HCT116 (cell line): ENCODE data around the gene DPP10. TPM values are rescaled to one million over a fixed set of nuclear protein-coding genes. Genes with fewer than 3 reads are reported as not detected.

ENCODE experiments used
- ATAC-seq: fragments of 200-7000 bp; cut with Tn5 transposase; 2 replicates; pipeline ENCODE4 v1.9.1; 2020; ENCODE audit warnings: mild to moderate bottlenecking, moderate library complexity
- BruUV-seq: library from RNA; stranded (reverse); fragments of 400-500 nt; replicated peaks from 2 replicates; lab custom pipeline; 2021; lab: Mats Ljungman, UMichigan
- CTCF ChIA-PET: fragments of 300-600 bp; sonication (Branson Sonifier 250); formaldehyde crosslinking; loops from one replicate; lab custom pipeline; 2021; ENCODE audit warnings: antibody characterized with exemption; lab: Charles Lee
- POLR2A ChIA-PET: fragments of 300-600, 350-600 bp; sonication (Branson Sonifier 250); formaldehyde crosslinking; loops from one replicate; lab custom pipeline; 2021; ENCODE audit warnings: antibody characterized with exemption; lab: Charles Lee
- RAD21 ChIA-PET, 2 experiments: fragments of 300-600 bp; sonication (Branson Sonifier 250); formaldehyde crosslinking; loops; one replicate each; lab custom pipeline; 2023; ENCODE audit warnings: low total read pairs in 2 of 2; ENCODE audit not compliant: uncharacterized antibody in 2 of 2, unreplicated experiment in 2 of 2, low non-redundant PET in 1 of 2; lab: Charles Lee
- DNase-seq: peaks from one replicate; pipeline ENCODE4 v3.0.0-alpha.2; 2010; ENCODE audit warnings: low read depth, low spot score
- H2AFZ ChIP-seq: fragments of 200-600 bp; shearing (Covaris generic), sonication (generic); 2 replicates; pipeline ENCODE4 v1.6.1; 2017; ENCODE audit warnings: low read depth, mixed run types, mixed read lengths, antibody characterized with exemption, low read length; ENCODE audit not compliant: poor library complexity, severe bottlenecking
- H3K27ac ChIP-seq: 2 replicates; pipeline ENCODE4 v1.5.1; 2012; ENCODE audit warnings: low read depth, low read length
- H3K27me3 ChIP-seq: fragments of 200-600 bp; sonication (generic); 2 replicates; pipeline ENCODE4 v1.6.1; 2016; ENCODE audit warnings: mixed run types, low read length, mixed read lengths; ENCODE audit not compliant: insufficient read depth
- H3K36me3 ChIP-seq, 2 experiments: fragments of 200-500 bp in 1 of 2; fragments of 200-600 bp in 1 of 2; sonication (Bioruptor generic) in 1 of 2; sonication (generic) in 1 of 2; 2 replicates each; pipeline versions ENCODE4 v1.5.1 to v1.6.1; 2014 to 2016; ENCODE audit warnings: low read length in 2 of 2, inconsistent platforms in 1 of 2, mixed read lengths in 1 of 2, mixed run types in 1 of 2; ENCODE audit not compliant: insufficient read depth in 2 of 2, control insufficient read depth in 1 of 2
- H3K4me1 ChIP-seq, 2 experiments: fragments of 200-600 bp in 1 of 2; sonication (generic) in 1 of 2; 2 replicates each; pipeline versions ENCODE4 v1.5.1 to v1.6.1; 2012 to 2017; ENCODE audit warnings: low read length in 2 of 2, inconsistent platforms in 1 of 2, mild to moderate bottlenecking in 1 of 2, mixed read lengths in 1 of 2, mixed run types in 1 of 2, moderate library complexity in 1 of 2; ENCODE audit not compliant: insufficient read depth in 2 of 2, control insufficient read depth in 1 of 2
- H3K4me2 ChIP-seq: fragments of 200-600 bp; sonication (generic); 2 replicates; pipeline ENCODE4 v1.6.1; 2017; ENCODE audit warnings: mixed run types, low read length, mixed read lengths
- H3K4me3 ChIP-seq, 2 experiments: fragments of 200-600 bp in 1 of 2; sonication (generic) in 1 of 2; replicated peaks in 1 of 2; 2 replicates each; pipeline ENCODE4 v1.5.1; 2011 to 2016; ENCODE audit warnings: low read length in 2 of 2, control low read depth in 1 of 2, low read depth in 1 of 2, mild to moderate bottlenecking in 1 of 2, mixed read lengths in 1 of 2, mixed run types in 1 of 2
- H3K79me2 ChIP-seq: fragments of 200-600 bp; sonication (generic); 2 replicates; pipeline ENCODE4 v1.6.1; 2017; ENCODE audit warnings: mild to moderate bottlenecking, mixed run types, low read length, moderate library complexity, mixed read lengths; ENCODE audit not compliant: insufficient read depth
- H3K9ac ChIP-seq: fragments of 200-600 bp; sonication (generic); 2 replicates; pipeline ENCODE4 v1.6.1; 2016; ENCODE audit warnings: low read length, mixed read lengths
- H3K9me2 ChIP-seq: fragments of 200-600 bp; sonication (generic), shearing (Covaris generic); 2 replicates; pipeline ENCODE4 v1.6.1; 2017; ENCODE audit warnings: mixed run types, mild to moderate bottlenecking, moderate library complexity; ENCODE audit not compliant: insufficient read depth
- H3K9me3 ChIP-seq, 2 experiments: fragments of 200-500 bp in 1 of 2; fragments of 200-600 bp in 1 of 2; sonication (Bioruptor generic) in 1 of 2; sonication (generic) in 1 of 2; 2 replicates each; pipeline ENCODE4 v1.6.1; 2014 to 2017; ENCODE audit warnings: low read length in 2 of 2, mixed read lengths in 2 of 2, inconsistent platforms in 1 of 2, low read depth in 1 of 2, mild to moderate bottlenecking in 1 of 2, mixed run types in 1 of 2, moderate library complexity in 1 of 2; ENCODE audit not compliant: control insufficient read depth in 1 of 2, insufficient read depth in 1 of 2
- H4K20me1 ChIP-seq: fragments of 200-600 bp; sonication (generic), shearing (Covaris generic); 2 replicates; pipeline ENCODE4 v1.6.1; 2017; ENCODE audit warnings: mixed run types, mild to moderate bottlenecking, moderate library complexity; ENCODE audit not compliant: insufficient read depth
- CBX3 ChIP-seq: IDR thresholded peaks from 2 replicates; pipeline ENCODE4 v1.6.1; 2012; ENCODE audit warnings: low read depth
- CEBPB ChIP-seq: IDR thresholded peaks from 2 replicates; pipeline ENCODE4 v1.6.1; 2012; ENCODE audit warnings: low read depth
- EGR1 ChIP-seq: IDR thresholded peaks from 2 replicates; pipeline ENCODE4 v1.6.1; 2012; ENCODE audit warnings: low read depth
- EZH2phosphoT487 ChIP-seq: fragments of 200-600 bp; IDR thresholded peaks from 2 replicates; pipeline ENCODE4 v1.6.1; 2018; ENCODE audit warnings: antibody characterized with exemption, borderline replicate concordance
- FOSL1 ChIP-seq: IDR thresholded peaks from 2 replicates; pipeline ENCODE4 v1.6.1; 2012; ENCODE audit warnings: low read depth
- JUND ChIP-seq: IDR thresholded peaks from 2 replicates; pipeline ENCODE4 v1.6.1; 2012
- SIN3A ChIP-seq: IDR thresholded peaks from 2 replicates; pipeline ENCODE4 v1.6.1; 2012; ENCODE audit warnings: low read depth
- SRF ChIP-seq: IDR thresholded peaks from 2 replicates; pipeline ENCODE4 v1.6.1; 2012; ENCODE audit warnings: low read depth
- intact Hi-C: fragments of 100-400 bp; cut with micrococcal nuclease; formaldehyde crosslinking; loops from 2 replicates; pipeline ENCODE4 v1.10.0; 2022
- total RNA-seq: library from RNA; stranded (reverse); gene quantifications from one replicate; pipeline ENCODE4 v1.2.1, GENCODE V29; 2021; ENCODE audit not compliant: unreplicated experiment
- TF ChIP-seq, protein P1 (sequence below), 3 experiments: fragments of 200-600 bp in 1 of 3; sonication (generic) in 1 of 3; IDR thresholded peaks in 2 of 3; conservative IDR thresholded peaks in 1 of 3; 2 replicates each; pipeline ENCODE4 v1.5.1; 2012 to 2017; ENCODE audit warnings: low read depth in 2 of 3, low read length in 2 of 3, antibody characterized with exemption in 1 of 3, borderline replicate concordance in 1 of 3, control low read depth in 1 of 3, mild to moderate bottlenecking in 1 of 3, mixed read lengths in 1 of 3, mixed run types in 1 of 3, moderate library complexity in 1 of 3; ENCODE audit not compliant: insufficient read depth in 1 of 3
- TF ChIP-seq, protein P2 (sequence below): IDR thresholded peaks from 2 replicates; pipeline ENCODE4 v1.6.1; 2011; ENCODE audit warnings: mild to moderate bottlenecking, low read length, moderate library complexity; ENCODE audit not compliant: insufficient replicate concordance; ENCODE audit errors: extremely low read depth
- TF ChIP-seq, protein P3 (sequence below): IDR thresholded peaks from 2 replicates; pipeline ENCODE4 v1.6.1; 2012; ENCODE audit warnings: low read depth
- TF ChIP-seq, protein P4 (sequence below): IDR thresholded peaks from 2 replicates; pipeline ENCODE4 v1.6.1; 2012

Gene DPP10
- total RNA-seq, 1 experiment from 2014 or later: not detected

DNA sequence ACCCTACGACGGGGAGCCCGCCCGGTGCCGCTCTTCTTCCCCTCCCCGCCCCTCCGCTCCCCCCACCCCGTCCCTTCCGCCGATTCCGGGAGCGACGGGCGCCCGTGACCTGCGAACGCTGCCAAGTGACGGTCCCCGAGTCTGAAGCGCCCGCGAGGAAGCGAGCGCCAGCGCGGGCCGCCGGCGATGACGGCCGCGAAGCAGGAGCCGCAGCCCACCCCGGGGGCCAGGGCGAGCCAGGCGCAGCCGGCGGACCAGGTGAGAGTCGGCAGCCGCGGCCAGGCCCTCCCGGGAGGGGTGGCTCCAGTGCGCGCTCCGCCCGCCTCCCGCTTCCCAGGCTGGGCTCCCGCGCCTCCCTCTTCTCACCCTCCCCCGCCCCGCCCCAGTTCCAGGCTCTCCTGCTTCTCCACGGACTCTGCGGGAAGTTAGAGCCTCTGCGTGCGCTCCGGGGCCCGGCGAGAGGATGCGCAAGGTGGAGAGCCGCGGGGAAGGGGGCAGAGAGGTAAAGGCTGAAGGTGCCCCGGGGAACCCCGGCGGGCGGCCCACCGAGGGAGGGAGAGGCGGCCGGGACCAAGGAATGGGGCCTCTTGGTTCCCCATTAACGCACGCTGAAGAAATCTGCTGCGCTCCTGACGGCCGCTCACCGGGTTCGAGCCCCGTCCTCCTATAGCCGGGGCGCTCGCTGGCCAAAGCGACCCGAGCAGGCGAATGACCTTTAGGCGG, 719.5 kb downstream of the DPP10 start:
- Histone ChIP-seq H3K9me2 (no peaks in the 10 kb centered on the region), H3K27me3 (no peaks in the 10 kb centered on the region), H3K4me2 (no peak overlapping the region)
- CTCF ChIA-PET: no interaction called here
- POLR2A ChIA-PET: no interaction called here
- no peak for DNase-seq
- intact Hi-C loops: no loop called here
- ATAC-seq: no peak
- TF ChIP-seq CBX3: no peak
- no peak for TF ChIP-seq EZH2phosphoT487
- TF ChIP-seq, protein P1, sequence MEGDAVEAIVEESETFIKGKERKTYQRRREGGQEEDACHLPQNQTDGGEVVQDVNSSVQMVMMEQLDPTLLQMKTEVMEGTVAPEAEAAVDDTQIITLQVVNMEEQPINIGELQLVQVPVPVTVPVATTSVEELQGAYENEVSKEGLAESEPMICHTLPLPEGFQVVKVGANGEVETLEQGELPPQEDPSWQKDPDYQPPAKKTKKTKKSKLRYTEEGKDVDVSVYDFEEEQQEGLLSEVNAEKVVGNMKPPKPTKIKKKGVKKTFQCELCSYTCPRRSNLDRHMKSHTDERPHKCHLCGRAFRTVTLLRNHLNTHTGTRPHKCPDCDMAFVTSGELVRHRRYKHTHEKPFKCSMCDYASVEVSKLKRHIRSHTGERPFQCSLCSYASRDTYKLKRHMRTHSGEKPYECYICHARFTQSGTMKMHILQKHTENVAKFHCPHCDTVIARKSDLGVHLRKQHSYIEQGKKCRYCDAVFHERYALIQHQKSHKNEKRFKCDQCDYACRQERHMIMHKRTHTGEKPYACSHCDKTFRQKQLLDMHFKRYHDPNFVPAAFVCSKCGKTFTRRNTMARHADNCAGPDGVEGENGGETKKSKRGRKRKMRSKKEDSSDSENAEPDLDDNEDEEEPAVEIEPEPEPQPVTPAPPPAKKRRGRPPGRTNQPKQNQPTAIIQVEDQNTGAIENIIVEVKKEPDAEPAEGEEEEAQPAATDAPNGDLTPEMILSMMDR (IDR thresholded peaks at IDR 0.05 in 2 of 3, conservative IDR thresholded peaks at IDR 0.05 in 1 of 3; ENCODE audit: borderline replicate concordance in 1 of 3, insufficient read depth in 1 of 3, low read depth in 2 of 3, low read length in 2 of 3): no peak
- TF ChIP-seq, protein P2, sequence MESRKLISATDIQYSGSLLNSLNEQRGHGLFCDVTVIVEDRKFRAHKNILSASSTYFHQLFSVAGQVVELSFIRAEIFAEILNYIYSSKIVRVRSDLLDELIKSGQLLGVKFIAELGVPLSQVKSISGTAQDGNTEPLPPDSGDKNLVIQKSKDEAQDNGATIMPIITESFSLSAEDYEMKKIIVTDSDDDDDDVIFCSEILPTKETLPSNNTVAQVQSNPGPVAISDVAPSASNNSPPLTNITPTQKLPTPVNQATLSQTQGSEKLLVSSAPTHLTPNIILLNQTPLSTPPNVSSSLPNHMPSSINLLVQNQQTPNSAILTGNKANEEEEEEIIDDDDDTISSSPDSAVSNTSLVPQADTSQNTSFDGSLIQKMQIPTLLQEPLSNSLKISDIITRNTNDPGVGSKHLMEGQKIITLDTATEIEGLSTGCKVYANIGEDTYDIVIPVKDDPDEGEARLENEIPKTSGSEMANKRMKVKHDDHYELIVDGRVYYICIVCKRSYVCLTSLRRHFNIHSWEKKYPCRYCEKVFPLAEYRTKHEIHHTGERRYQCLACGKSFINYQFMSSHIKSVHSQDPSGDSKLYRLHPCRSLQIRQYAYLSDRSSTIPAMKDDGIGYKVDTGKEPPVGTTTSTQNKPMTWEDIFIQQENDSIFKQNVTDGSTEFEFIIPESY: no peak
- TF ChIP-seq SIN3A: no peak
- no peak for TF ChIP-seq FOSL1
- no peak for TF ChIP-seq EGR1
- TF ChIP-seq JUND: no peak
- TF ChIP-seq, protein P3, sequence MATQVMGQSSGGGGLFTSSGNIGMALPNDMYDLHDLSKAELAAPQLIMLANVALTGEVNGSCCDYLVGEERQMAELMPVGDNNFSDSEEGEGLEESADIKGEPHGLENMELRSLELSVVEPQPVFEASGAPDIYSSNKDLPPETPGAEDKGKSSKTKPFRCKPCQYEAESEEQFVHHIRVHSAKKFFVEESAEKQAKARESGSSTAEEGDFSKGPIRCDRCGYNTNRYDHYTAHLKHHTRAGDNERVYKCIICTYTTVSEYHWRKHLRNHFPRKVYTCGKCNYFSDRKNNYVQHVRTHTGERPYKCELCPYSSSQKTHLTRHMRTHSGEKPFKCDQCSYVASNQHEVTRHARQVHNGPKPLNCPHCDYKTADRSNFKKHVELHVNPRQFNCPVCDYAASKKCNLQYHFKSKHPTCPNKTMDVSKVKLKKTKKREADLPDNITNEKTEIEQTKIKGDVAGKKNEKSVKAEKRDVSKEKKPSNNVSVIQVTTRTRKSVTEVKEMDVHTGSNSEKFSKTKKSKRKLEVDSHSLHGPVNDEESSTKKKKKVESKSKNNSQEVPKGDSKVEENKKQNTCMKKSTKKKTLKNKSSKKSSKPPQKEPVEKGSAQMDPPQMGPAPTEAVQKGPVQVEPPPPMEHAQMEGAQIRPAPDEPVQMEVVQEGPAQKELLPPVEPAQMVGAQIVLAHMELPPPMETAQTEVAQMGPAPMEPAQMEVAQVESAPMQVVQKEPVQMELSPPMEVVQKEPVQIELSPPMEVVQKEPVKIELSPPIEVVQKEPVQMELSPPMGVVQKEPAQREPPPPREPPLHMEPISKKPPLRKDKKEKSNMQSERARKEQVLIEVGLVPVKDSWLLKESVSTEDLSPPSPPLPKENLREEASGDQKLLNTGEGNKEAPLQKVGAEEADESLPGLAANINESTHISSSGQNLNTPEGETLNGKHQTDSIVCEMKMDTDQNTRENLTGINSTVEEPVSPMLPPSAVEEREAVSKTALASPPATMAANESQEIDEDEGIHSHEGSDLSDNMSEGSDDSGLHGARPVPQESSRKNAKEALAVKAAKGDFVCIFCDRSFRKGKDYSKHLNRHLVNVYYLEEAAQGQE: no peak
- no peak for TF ChIP-seq SRF
- TF ChIP-seq, protein P4, sequence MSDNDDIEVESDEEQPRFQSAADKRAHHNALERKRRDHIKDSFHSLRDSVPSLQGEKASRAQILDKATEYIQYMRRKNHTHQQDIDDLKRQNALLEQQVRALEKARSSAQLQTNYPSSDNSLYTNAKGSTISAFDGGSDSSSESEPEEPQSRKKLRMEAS: no peak
- no peak for TF ChIP-seq CEBPB
- TF ChIP-seq, all 23 proteins: peak for 0
- no TSS peak for BruUV-seq
- Histone ChIP-seq H3K27ac (no peak overlapping the region), H2AFZ (no peak overlapping the region), H4K20me1 (no peaks in the 10 kb centered on the region), H3K9me3 (peaks cover 6 to 20% of the 10 kb centered on the region in 2 experiments; a peak in 2 of 4 replicates), H3K4me3 (no peak overlapping the region), H3K79me2 (no peaks in the 10 kb centered on the region), H3K36me3 (no peaks in the 10 kb centered on the region), H3K4me1 (no peaks in the 10 kb centered on the region), H3K9ac (no peak overlapping the region)
- RAD21 ChIA-PET: no interaction called here
